Daoy (cell line): ENCODE results near the gene WDPCP. TPM values are rescaled to one million over a fixed set of nuclear protein-coding genes. Genes with fewer than 3 reads are reported as not detected.
A peak's percentile ranks its signal among the peaks of the same experiment; 100 is the strongest.
"Not testable (repeated sequence)": the region's sequence is repeated elsewhere in the genome, so short reads cannot be mapped to it uniquely, and the experiment has no call there.

Experiments used
- DNase-seq: peaks from one replicate; pipeline ENCODE4 v3.0.0-alpha.2; 2015; ENCODE audit warnings: low read depth
- total RNA-seq: library from RNA; depleted of rRNA; stranded (reverse); fragments of >200 nt; shearing (Covaris generic); gene quantifications from 2 replicates; pipeline ENCODE4 v1.2.3, GENCODE V29; 2014; rRNA removed

The WDPCP gene, protein sequence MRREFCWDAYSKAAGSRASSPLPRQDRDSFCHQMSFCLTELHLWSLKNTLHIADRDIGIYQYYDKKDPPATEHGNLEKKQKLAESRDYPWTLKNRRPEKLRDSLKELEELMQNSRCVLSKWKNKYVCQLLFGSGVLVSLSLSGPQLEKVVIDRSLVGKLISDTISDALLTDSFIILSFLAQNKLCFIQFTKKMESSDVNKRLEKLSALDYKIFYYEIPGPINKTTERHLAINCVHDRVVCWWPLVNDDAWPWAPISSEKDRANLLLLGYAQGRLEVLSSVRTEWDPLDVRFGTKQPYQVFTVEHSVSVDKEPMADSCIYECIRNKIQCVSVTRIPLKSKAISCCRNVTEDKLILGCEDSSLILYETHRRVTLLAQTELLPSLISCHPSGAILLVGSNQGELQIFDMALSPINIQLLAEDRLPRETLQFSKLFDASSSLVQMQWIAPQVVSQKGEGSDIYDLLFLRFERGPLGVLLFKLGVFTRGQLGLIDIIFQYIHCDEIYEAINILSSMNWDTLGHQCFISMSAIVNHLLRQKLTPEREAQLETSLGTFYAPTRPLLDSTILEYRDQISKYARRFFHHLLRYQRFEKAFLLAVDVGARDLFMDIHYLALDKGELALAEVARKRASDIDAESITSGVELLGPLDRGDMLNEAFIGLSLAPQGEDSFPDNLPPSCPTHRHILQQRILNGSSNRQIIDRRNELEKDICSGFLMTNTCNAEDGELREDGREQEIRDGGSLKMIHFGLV
- total RNA-seq: 6.6 and 8.1 TPM in 2 replicates

DNA sequence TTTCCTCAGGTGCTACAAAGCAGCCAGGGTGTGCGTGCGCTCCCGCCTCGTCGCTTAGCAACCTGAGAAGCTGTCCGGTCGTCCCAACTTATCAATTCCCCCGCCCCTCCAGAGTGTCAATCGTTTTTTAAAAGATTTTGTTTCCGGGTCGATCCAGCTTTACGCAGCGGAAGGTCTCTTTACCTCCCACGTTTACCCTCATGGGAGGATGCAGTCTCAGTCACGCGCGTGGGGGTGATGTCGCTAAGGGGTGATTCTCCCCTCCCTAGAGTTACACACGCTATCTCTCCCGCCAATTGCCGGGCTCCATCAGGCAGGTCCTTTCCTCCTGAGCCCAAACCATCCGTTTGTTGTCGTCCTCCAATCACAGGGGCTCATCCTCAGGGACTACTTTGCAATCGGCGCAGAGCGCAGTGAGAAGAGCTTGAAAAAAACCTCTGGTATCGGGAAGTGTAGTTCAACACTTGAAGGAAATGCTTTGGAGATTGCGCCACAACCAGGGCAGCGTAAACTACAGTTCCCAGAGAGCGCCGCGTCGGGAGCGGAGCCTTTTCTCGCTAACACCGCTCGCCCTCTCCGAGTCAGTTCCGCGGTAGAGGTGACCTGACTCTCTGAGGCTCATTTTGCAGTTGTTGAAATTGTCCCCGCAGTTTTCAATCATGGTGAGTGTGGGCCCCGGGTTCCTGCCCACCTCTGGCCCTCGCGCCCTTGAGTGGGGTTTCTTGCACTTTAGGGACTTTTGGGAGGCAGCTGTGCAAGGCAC, at the start of gene WDPCP, which contains the start of gene MDH1:
TSS of gene WDPCP (minus strand) at position 93 of the 763 bp plus-strand sequence. CDS start 206 bp downstream, outside the sequence.
TSS of gene MDH1 (plus strand) at position 579 of the 763 bp plus-strand sequence. CDS start at position 660, 81 bp downstream.
- DNase-seq: peak; percentile 97

DNA sequence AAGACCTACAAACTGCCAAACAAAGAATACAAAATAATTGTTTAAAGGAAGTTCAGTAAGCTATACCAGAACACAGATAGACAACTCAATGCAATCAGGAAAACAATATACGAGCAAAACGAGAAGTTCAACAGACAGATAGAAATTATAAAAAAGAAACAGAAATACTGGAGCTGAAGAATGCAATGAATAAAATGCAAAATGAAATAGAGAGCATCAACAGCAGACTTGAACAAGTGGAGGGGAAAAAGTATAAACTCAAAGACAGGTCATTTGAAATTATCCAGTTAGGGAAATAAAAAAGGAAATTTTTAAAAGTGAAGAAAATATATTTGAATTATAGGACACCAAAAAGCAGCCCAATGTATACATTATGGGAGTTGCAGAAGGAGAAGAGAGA, 44.1 kb upstream of the WDPCP start:
- no peak for DNase-seq

DNA sequence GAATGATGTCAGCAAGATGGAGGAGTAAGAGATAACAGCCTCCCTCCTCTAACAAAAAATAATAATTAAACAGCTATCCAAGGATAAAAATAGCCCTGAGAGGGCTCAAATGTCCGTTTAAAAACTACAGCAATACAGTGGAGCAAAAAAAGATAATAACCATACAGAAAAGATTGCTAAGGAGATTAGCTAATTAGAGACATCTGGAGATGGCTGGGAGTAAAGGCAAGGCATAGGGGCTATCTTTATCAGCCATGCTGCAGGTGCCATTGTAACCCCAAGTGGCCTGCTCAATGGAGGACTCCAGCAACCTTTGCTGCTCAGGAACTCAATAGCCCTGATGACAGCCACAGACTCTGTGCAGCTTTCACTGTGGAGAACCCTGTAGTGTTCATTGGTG, 43.2 kb upstream of the WDPCP start:
- no peak for DNase-seq

DNA sequence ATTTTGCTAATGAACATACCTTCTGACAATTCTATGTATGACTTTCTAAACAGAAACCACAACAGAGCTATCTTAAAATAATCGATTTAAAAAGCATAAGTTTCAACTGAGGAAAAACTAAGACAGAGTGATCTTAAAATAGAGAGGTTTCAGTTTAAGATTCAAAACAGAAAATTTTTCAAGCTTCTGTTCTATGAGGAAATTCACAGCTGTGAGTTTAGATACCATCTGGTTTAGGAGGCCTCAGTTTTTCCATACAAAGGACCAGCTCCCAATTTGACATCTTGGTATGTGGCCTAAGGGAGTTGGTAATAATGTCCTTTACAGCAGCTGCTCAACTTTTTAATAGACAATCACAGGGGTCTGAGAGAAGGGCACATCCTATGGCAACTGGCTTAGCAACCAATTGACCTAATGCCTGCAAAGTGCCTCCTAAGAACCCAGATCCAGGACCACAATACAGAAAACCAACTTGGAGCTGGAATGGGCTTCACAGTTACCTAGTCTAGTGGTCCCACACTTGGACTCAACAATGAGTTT, 40.2 kb upstream of the WDPCP start:
- DNase-seq: no peak

DNA sequence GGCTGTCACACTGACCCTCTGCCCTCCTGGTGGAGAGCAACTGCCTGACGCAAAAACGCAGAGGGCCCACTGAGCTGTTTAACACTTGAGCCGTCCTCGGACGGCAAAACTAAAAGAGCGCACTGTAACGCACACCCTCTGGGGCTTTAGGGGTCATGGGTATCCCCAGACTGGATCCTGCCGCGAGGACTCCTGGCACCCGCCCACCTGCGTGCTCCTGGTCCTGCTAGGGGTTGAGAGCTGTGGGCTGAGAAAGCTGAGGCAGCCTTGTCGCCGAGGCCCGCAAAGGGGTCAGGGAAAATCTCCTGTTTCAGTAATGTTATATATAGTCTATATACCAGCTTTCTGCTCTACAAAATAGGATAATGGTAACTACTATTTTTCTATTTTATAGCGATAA, 39.6 kb upstream of the WDPCP start:
- DNase-seq: no peak

DNA sequence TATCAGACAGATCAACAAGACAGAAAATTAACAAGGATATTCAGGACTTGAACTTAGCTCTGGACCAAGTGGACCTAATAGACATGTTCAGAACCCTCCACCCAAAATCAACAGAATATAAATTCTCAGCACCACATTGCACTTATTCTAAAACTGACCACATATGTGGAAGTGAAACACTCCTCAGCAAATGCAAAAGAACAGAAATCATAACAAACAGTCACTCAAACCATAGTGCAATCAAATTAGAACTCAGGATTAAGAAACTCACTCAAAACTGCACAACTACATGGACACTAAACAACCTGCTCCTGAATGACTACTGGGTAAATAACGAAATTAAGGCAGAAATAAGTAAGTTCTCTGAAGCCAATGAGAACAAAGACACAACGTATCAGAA, 35.5 kb upstream of the WDPCP start:
- DNase-seq: not testable (repeated sequence)

DNA sequence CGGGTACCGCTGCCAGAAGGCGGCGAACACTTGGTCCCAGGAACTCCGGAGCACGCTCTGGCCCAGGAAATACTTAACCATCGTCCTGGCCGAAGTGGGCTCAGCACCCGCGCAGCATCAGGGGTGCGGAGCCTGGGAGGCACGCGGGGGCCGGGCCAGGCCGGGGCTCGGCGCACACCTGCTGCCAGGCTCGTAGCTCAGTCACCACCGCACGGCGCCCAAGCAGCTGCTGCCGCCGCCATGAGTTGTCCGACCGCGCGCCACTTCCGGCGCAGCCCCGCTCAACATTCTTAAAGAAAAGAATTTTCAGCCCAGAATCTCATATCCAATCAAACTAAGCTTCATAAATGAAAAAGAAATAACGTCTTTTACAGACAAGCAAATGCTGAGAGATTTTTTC, 34.5 kb upstream of the WDPCP start:
- DNase-seq: no peak

DNA sequence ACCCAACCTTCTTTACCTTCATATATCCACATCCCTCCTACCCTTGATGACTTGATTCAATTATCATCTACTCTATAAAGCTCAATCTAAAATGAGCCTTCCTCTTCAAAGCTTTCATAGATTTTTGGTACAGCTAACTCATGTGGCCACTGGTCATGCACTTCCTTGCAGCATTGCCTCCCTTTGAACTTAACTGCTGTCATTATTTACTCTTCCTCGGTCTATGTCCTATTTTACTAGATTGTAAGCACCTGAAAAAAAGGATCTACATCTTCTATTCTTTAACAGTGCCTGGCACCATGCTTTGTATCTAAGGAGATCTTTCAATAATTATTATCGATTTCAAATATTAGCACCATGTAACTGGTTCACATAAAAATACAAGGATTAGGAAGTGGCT, 31.1 kb upstream of the WDPCP start:
- no peak for DNase-seq

DNA sequence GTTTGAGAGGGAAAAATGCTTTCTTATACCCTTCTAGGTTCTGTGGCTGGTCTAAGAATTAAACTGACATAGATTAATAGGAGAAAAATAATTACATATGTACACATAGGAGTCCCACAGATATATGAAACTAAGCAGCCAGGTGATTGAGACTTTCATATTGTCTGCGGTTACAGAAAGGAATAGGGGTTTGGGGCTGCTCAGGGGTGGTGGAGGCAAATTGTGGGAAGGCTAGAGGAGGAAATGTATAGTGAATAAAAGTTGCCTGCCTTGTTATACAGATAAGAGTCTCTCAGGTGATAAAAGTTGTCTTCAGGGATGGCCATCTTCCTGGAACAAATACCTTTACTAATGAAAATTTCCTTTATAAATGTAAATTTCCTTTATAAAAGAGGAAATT, 29.1 kb upstream of the WDPCP start:
- DNase-seq: no peak

DNA sequence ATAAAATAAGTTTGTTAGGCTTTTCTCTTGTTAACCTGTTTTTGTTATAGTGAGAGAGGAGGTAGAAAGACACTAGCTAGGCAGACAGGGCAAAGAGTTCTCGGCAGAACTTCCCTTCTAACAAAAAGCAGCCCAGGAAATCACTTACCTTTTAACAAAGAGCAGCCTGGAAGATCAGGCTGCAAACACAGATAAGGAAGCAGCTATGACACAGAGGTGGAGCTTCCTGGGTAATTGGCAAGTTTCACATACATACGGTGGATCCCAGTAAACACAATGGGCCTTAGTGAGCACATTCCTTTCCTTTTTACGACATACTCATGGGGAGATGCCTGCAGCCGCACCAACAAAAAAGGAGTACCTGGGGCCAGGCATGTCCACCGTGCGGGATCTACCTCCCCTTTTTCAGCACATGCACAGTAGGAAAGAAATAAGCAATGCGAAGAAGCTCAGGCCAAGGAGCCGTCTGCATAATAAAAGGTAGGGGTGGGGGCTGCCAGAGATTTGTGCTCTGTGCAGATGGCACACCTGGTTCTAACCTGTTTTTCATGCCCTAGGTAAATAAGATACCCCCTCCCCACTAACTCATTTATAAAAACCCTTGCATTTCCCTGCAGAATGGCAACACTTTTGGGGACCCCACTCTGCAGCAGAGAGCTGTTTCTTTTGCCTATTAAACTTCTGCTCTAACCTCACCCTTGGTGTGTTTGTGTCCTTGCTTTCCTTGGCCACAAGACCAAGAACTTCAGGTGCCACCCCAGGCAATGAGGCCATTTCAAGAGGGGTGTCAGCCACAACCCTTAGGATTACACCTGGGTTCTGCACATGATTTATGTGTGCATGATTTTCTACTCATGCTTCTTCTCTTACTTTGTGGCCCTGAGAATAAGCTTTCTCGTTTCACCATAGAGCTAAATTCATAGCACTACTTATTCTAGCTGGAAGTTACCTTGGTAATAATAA, 27.0 kb upstream of the WDPCP start:
- DNase-seq: peak; percentile 51

DNA sequence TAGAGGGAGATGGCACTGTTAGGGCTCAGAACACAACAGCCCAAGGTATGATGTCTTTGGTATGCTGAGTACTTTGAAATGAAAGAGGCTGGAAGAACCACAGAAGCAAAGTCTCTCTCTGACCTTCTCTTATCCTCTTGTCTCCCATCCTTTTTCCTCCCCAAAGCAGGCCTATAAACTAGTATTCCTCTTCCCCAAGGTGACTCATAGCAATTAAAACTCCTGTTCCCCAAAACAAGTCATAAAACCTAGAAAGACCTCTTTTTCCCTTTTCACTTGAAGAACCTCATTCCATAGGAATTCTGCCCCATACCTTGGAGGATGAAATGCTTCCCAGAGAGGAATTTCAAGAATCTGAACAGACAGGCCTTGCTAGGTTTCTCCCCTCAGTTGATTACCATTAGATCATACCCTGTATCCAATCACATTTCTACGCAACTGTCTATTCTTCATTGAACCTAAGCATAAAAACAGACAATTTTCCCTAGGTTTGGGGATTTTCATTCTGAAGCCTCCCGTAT, 26.2 kb upstream of the WDPCP start:
- peak; percentile 56 for DNase-seq

DNA sequence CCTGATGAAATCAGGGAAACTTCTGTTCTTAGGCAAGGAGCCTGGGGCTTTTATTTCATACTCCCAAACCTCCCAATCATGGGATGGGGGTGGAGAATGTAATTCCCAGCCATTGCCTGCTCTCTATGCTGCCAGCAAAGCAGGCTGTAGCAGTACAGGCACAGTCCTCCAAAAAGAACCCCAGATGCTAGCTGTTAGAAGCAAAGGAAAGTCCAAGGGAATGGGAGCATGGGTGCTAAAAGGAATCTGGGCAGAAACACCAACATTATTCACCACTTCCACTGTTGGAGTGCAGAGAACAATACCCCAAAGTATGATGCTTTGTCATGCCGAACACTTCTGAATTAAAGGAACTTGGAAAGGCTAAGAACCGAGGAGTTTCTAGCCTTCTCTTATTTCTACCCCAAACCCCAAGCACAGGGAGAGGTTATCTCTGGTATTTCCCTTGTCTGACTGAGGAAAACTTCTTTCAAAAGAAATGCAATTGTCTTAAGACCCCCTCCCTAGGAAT, 25.2 kb upstream of the WDPCP start:
- no peak for DNase-seq

DNA sequence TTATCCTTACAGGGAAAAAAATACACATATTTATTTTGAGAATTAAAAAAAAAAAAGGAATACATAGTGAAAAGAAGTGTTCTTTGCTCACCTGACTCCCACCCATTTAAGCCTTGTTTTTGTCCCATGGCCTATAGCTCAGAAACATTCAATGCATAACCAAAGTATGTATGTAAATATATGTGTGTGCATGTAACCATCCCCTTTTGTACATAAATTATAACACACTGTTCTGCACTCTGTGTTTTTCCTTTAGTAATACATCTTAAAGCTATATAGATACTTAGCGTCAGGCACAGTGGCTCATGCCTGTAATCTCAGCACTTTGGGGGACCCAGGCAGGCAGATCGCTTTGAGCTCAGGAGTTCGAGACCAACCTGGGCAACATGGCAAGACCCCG, 22.2 kb upstream of the WDPCP start:
- DNase-seq: no peak

DNA sequence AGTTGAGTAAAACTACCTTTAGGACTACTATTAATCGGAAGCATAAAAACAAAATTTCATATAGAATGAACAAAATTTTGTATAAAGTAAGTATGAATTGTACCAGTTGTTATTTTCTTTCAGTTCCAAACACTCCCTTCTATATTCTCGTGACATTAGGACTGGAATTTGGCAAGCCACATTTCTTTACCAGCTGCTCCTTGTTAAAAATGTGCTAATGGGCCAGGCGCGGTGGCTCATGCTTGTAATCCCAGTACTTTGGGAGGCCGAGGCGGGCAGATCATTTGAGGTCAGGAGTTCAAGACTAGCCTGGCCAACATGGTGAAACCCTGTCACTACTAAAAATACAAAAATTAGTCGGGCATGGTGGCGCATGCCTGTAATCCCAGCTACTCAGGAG, 20.6 kb upstream of the WDPCP start:
- not testable (repeated sequence) for DNase-seq

DNA sequence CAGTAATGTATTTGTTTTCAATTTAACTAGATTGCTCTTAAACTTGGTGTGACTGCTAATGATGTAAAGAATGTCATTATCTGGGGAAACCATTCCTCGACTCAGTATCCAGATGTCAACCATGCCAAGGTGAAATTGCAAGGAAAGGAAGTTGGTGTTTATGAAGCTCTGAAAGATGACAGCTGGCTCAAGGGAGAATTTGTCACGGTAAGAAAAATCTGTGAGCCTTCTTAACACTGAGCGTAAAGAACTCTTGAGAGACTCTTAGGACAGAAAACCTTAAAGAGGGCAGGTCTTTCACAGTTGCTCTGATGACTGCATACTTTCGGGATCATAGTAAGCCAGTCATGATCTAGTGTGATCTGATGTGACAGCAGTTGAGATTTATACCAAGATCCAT, 16.4 kb upstream of the WDPCP start:
- no peak for DNase-seq

DNA sequence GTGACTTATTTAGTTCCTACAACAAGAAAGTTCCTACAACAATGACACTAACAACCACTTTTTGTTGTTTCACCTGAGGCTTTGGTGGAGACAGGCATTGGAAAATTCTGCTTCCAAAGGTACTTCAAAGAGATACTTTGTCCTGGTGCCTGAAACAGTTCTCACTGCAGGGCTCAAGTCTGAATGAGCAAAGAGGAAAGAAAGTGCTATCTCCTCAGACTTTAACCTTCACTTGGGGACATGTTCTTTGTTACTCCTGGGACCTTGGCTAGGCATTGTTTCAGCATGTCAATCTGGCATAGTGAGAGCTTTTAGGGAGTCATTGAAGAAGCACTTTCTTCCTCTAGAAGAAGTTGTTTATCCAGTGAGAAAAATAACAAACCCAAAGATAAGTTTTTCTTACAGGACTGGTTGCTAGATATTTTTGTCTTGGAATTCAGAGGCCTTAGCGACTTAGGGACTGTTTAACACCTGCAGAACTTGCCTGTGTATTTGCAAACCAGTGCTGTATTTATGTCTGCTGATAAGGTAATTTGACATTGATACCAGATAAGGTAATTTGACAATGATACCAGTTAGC, 12.7 kb upstream of the WDPCP start:
- no peak for DNase-seq

DNA sequence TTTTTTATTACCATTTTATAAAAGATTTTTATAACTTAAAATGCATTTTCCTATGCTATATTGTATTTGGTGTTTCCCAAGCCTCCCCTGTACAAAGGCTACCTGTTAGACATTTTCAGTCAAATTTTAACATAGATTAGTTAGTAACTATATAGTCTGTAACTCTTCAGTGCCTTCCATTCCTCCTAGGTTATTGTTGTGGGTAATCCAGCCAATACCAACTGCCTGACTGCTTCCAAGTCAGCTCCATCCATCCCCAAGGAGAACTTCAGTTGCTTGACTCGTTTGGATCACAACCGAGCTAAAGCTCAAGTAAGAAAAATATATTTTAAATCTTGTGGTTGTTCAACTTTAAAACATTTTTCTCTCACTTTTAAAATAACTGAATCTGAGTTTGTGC, 10.7 kb upstream of the WDPCP start:
- no peak for DNase-seq

DNA sequence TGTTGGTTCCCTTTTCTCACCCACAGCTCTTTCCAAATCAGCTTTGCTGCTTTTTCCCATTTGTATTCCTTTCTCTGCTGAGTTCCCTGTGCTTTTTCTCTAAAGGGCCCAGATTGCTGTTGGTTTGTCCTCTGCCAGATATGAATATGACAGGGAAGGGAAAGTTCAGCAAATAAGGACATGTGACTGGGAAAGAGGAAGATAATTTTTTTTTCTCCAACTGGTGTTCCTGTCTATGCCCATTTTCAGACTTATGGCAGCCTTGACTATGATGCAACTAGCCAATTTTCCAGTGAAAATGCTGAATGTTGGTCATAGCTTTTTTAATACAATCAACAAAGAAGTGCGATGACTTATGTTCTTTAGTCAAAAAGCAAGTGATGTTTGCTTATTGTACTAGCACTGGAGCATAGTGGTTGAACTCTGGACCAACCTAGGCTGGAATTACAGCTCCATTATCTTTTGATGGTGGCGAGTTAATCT, 8.2 kb upstream of the WDPCP start:
- DNase-seq: no peak

DNA sequence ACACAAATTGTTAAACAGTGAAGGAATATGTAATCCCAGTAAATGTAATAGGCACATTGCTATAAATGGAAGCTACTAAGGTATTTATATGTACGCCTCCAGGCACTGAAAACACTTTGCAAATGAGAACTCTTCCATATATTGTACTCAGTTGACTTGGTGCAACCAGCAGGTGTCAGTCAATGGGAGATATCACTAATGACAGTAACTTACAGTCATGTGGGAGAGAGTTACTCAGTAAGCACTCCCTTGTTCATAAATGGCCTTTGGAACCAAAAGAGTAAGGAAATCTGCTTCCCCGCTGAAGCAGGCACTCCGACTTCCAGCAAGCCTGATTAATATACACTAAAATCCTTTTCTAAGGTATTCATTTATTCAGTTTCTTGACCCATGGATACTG, 6.4 kb upstream of the WDPCP start:
- DNase-seq: no peak
